Measurements from ENCODE around the gene ZNF283. TPM values are rescaled to one million over a fixed set of nuclear protein-coding genes. Genes with fewer than 3 reads are reported as not detected.
"Not testable (repeated sequence)": the region's sequence is repeated elsewhere in the genome, so short reads cannot be mapped to it uniquely, and the experiment has no call there.

ZNF283 gene
- total and polyA plus RNA-seq, 7 experiments from 2014 or later: 2.2 to 24.4 (median 6.7) TPM

GRCh38 chr19:43798026-43798545, 29.0 kb upstream of the ZNF283 start:
- Mint-ChIP-seq H3K27me3 (peaks cover 6 to 31% (median 19%) of the 10 kb centered on the region in 5 donors), H3K4me3 (peak overlapping the region in 8 of 10 donors; percentile 66 to 86 (median 82)), H3K9me3 (peaks cover 0 to 5% (median 0%) of the 10 kb centered on the region in 11 donors), H3K36me3 (no peaks in the 10 kb centered on the region), H3K27ac (peak overlapping the region in 1 of 9 donors; percentile 14), H3K4me1 (peaks cover 0 to 19% (median 17%) of the 10 kb centered on the region in 7 donors)
- no peak for ATAC-seq
- no peaks in the 10 kb centered on the region for H3K9me3 ChIP-seq (ENCODE audit: control insufficient read depth in 2 of 3, low read length in 3 of 3)
- CTCF ChIA-PET: no interaction called here
- H3K27ac ChIP-seq (ENCODE audit: low read depth, low read length): no peak overlapping the region
- intact Hi-C loops (cut with micrococcal nuclease): no loop called here
- DNase-seq: no peak
- POLR2A ChIA-PET: interaction anchor here (0.7 kb wide), 1 partner anchor 52 kb away, joined by 3 read pairs; no protein-coding TSS in a partner anchor
- no peaks in the 10 kb centered on the region for H3K36me3 ChIP-seq (ENCODE audit: control insufficient read depth in 2 of 3, insufficient read depth in 3 of 3, low read length in 3 of 3)
- no peaks in the 10 kb centered on the region for H3K27me3 ChIP-seq (ENCODE audit: control insufficient read depth in 2 of 2, insufficient read depth in 2 of 2, low read length in 2 of 2)
- peak overlapping the region; percentile 66 for H3K4me3 ChIP-seq (ENCODE audit: low read length)
- H3K4me1 ChIP-seq (ENCODE audit: control insufficient read depth in 2 of 2, insufficient read depth in 2 of 2, low read length in 2 of 2): peaks cover 0 to 7% of the 10 kb centered on the region in 2 donors

GRCh38 chr19:43798546-43799409, 28.3 kb upstream of the ZNF283 start:
- peak overlapping the region; percentile 48 to 86 (median 79) for H3K4me3 Mint-ChIP-seq
- no peaks in the 10 kb centered on the region for H3K36me3 Mint-ChIP-seq
- intact Hi-C loops (cut with micrococcal nuclease): no loop called here
- Histone ChIP-seq H3K36me3 (ENCODE audit: control insufficient read depth in 2 of 3, insufficient read depth in 3 of 3, low read length in 3 of 3) (no peaks in the 10 kb centered on the region), H3K9me3 (ENCODE audit: control insufficient read depth in 2 of 3, low read length in 3 of 3) (no peaks in the 10 kb centered on the region), H3K27ac (ENCODE audit: low read depth, low read length) (peak overlapping the region; percentile 41), H3K27me3 (ENCODE audit: control insufficient read depth in 2 of 2, insufficient read depth in 2 of 2, low read length in 2 of 2) (no peaks in the 10 kb centered on the region), H3K4me3 (ENCODE audit: low read length) (peak overlapping the region; percentile 66), H3K4me1 (ENCODE audit: control insufficient read depth in 2 of 2, insufficient read depth in 2 of 2, low read length in 2 of 2) (peaks cover 0 to 7% of the 10 kb centered on the region in 2 donors)
- CTCF ChIA-PET: no interaction called here
- H3K27me3 Mint-ChIP-seq: peaks cover 0 to 24% (median 12%) of the 10 kb centered on the region in 5 donors
- ATAC-seq (peak; percentile 78), DNase-seq (peak in 3 of 9 donors; percentile 29 to 64 (median 58))
- H3K27ac Mint-ChIP-seq: peak overlapping the region in 4 of 9 donors; percentile 14 to 59 (median 44)
- POLR2A ChIA-PET: no interaction called here
- peaks cover 0 to 5% (median 0%) of the 10 kb centered on the region in 11 donors for H3K9me3 Mint-ChIP-seq
- H3K4me1 Mint-ChIP-seq: peaks cover 0 to 19% (median 17%) of the 10 kb centered on the region in 7 donors

GRCh38 chr19:43799502-43800142, 27.5 kb upstream of the ZNF283 start:
- intact Hi-C loops (cut with micrococcal nuclease): no loop called here
- H3K9me3 Mint-ChIP-seq: peaks cover 0 to 5% (median 0%) of the 10 kb centered on the region in 11 donors
- no peak overlapping the region for H3K4me3 ChIP-seq (ENCODE audit: low read length)

DNA sequence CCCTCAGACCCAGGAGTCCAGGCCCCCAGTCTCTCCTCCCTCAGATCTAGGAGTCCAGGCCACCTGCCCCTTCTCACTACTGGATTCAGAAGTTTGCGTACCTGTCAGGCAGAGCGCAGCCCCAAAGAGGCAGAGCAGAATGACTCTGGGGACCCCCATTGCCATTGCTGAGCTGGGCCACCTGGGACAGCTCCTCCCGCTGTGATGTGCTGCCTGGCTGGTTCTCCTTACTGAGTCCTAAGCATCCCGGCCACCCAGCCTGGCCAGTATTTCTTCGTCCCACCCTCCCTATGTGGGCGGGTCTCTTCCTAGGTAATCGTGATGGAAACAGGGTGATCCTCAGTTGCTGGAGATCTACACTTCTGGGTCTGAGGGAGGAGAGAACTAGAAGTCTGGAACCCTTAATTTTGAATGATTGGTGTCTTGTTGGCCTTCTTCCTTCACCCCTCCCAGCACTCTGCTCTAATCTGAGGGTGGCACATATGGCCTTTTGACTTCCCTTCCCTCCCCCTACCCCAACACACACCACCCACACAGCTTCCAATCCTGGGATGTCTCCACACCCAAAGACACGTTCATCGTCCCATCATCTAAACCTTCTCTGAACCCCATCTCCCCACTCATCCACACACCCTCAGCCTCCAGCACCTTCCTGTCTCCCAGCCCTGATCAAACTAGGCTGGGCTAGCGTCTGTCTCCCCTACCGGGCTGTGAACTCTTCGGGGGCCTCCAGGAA, 24.7 kb upstream of the ZNF283 start, which contains the start of gene LYPD5:
Gene LYPD5 (minus strand): TSS at position 232 of the 736 bp plus-strand sequence. CDS start 67 bp downstream, at position 165.
- ChIA-PET CTCF (no interaction called here), POLR2A (no interaction called here)
- Mint-ChIP-seq H3K27ac (peak within 1 kb of the TSS in 2 of 9 donors; percentile 48 to 50), H3K4me1 (peaks cover 0 to 17% (median 13%) of the 10 kb centered on the region in 7 donors), H3K36me3 (no peaks in the 10 kb centered on the region), H3K27me3 (peaks cover 0 to 20% (median 6%) of the 10 kb centered on the region in 5 donors), H3K9me3 (peaks cover 0 to 1% (median 0%) of the 10 kb centered on the region in 11 donors), H3K4me3 (peak within 1 kb of the TSS in 1 of 10 donors; percentile 16)
- Histone ChIP-seq H3K4me1 (ENCODE audit: control insufficient read depth in 2 of 2, insufficient read depth in 2 of 2, low read length in 2 of 2) (peaks cover 0 to 7% of the 10 kb centered on the region in 2 donors), H3K4me3 (ENCODE audit: low read length) (no peak within 1 kb of the TSS), H3K9me3 (ENCODE audit: control insufficient read depth in 2 of 3, low read length in 3 of 3) (no peaks in the 10 kb centered on the region), H3K27ac (ENCODE audit: low read depth, low read length) (no peak within 1 kb of the TSS), H3K27me3 (ENCODE audit: control insufficient read depth in 2 of 2, insufficient read depth in 2 of 2, low read length in 2 of 2) (no peaks in the 10 kb centered on the region), H3K36me3 (ENCODE audit: control insufficient read depth in 2 of 3, insufficient read depth in 3 of 3, low read length in 3 of 3) (no peaks in the 10 kb centered on the region)
- ATAC-seq (no peak), DNase-seq (no peak)
- intact Hi-C loops (cut with micrococcal nuclease): no loop called here

More at GRCh38 chr19:43799502-43800142, 27.5 kb upstream of the ZNF283 start:
- Histone ChIP-seq H3K36me3 (ENCODE audit: control insufficient read depth in 2 of 3, insufficient read depth in 3 of 3, low read length in 3 of 3) (no peaks in the 10 kb centered on the region), H3K4me1 (ENCODE audit: control insufficient read depth in 2 of 2, insufficient read depth in 2 of 2, low read length in 2 of 2) (peaks cover 0 to 7% of the 10 kb centered on the region in 2 donors), H3K27ac (ENCODE audit: low read depth, low read length) (no peak overlapping the region), H3K27me3 (ENCODE audit: control insufficient read depth in 2 of 2, insufficient read depth in 2 of 2, low read length in 2 of 2) (no peaks in the 10 kb centered on the region), H3K9me3 (ENCODE audit: control insufficient read depth in 2 of 3, low read length in 3 of 3) (no peaks in the 10 kb centered on the region)
- Mint-ChIP-seq H3K27ac (peak overlapping the region in 2 of 9 donors; percentile 33 to 48), H3K36me3 (no peaks in the 10 kb centered on the region), H3K27me3 (peaks cover 0 to 17% (median 13%) of the 10 kb centered on the region in 5 donors), H3K4me1 (peaks cover 0 to 19% (median 17%) of the 10 kb centered on the region in 7 donors), H3K4me3 (peak overlapping the region; percentile 32 to 86 (median 79))
- ChIA-PET POLR2A (no interaction called here), CTCF (interaction anchor here (0.5 kb wide), 1 partner anchor 208 kb away, joined by 3 read pairs; no protein-coding TSS in a partner anchor)
- ATAC-seq (no peak), DNase-seq (no peak)

GRCh38 chr19:43804432-43804831, 22.7 kb upstream of the ZNF283 start:
- no peak overlapping the region for H3K4me3 Mint-ChIP-seq
- no peaks in the 10 kb centered on the region for H3K9me3 ChIP-seq (ENCODE audit: control insufficient read depth in 2 of 3, low read length in 3 of 3)
- peaks cover 0 to 22% (median 5%) of the 10 kb centered on the region in 5 donors for H3K27me3 Mint-ChIP-seq
- ATAC-seq: no peak
- H3K4me1 ChIP-seq (ENCODE audit: control insufficient read depth in 2 of 2, insufficient read depth in 2 of 2, low read length in 2 of 2): no peaks in the 10 kb centered on the region
- peaks cover 0 to 5% (median 0%) of the 10 kb centered on the region in 7 donors for H3K4me1 Mint-ChIP-seq
- H3K27ac Mint-ChIP-seq: no peak overlapping the region
- no peaks in the 10 kb centered on the region for H3K27me3 ChIP-seq (ENCODE audit: control insufficient read depth in 2 of 2, insufficient read depth in 2 of 2, low read length in 2 of 2)
- H3K4me3 ChIP-seq (ENCODE audit: low read length): no peak overlapping the region
- intact Hi-C loops (cut with micrococcal nuclease): no loop called here
- H3K36me3 Mint-ChIP-seq: no peaks in the 10 kb centered on the region
- no peaks in the 10 kb centered on the region for H3K36me3 ChIP-seq (ENCODE audit: control insufficient read depth in 2 of 3, insufficient read depth in 3 of 3, low read length in 3 of 3)
- no peak overlapping the region for H3K27ac ChIP-seq (ENCODE audit: low read depth, low read length)
- POLR2A ChIA-PET: no interaction called here
- peaks cover 0 to 1% (median 0%) of the 10 kb centered on the region in 11 donors for H3K9me3 Mint-ChIP-seq
- no peak for DNase-seq
- CTCF ChIA-PET: no interaction called here

GRCh38 chr19:43806401-43806800, 20.7 kb upstream of the ZNF283 start:
- H3K27me3 ChIP-seq (ENCODE audit: control insufficient read depth in 2 of 2, insufficient read depth in 2 of 2, low read length in 2 of 2); H3K9me3 ChIP-seq (ENCODE audit: control insufficient read depth in 2 of 3, low read length in 3 of 3); H3K27ac Mint-ChIP-seq; H3K4me3 ChIP-seq (ENCODE audit: low read length); DNase-seq; H3K4me3 Mint-ChIP-seq; H3K4me1 Mint-ChIP-seq; POLR2A ChIA-PET; H3K36me3 ChIP-seq (ENCODE audit: control insufficient read depth in 2 of 3, insufficient read depth in 3 of 3, low read length in 3 of 3); H3K27ac ChIP-seq (ENCODE audit: low read depth, low read length); ATAC-seq; H3K4me1 ChIP-seq (ENCODE audit: control insufficient read depth in 2 of 2, insufficient read depth in 2 of 2, low read length in 2 of 2); H3K36me3 Mint-ChIP-seq; CTCF ChIA-PET; intact Hi-C loops (cut with micrococcal nuclease); H3K9me3 Mint-ChIP-seq: not testable (repeated sequence)
- H3K27me3 Mint-ChIP-seq: peaks cover 5 to 29% (median 5%) of the 10 kb centered on the region in 5 donors
